ENCODE data around the gene TPRX1.
"Not testable (repeated sequence)": the region's sequence is repeated elsewhere in the genome, so short reads cannot be mapped to it uniquely, and the experiment has no call there.

Gene TPRX1

GRCh38 chr19:47766359-47766620 is 38.1 kb downstream of the TPRX1 start:
- DNase-seq, result no peak

GRCh38 chr19:47765523-47766358 is 38.6 kb downstream of the TPRX1 start:
- peak; percentile 63 to 67 for DNase-seq

- DNase-seq, result not testable (repeated sequence)
These were observed 39.6 kb downstream of the TPRX1 start for GRCh38 chr19:47764705-47765104.

- DNase-seq, result no peak
These were observed 41.6 kb downstream of the TPRX1 start for GRCh38 chr19:47762615-47763308.

GRCh38 chr19:47762151-47762550 is 42.2 kb downstream of the TPRX1 start:
- no peak for DNase-seq

GRCh38 chr19:47761566-47761965 is 42.8 kb downstream of the TPRX1 start:
- no peak for DNase-seq

GRCh38 chr19:47760632-47760999 is 43.7 kb downstream of the TPRX1 start:
- no peak for DNase-seq

GRCh38 chr19:47758443-47758804 is 45.9 kb downstream of the TPRX1 start:
- no peak for DNase-seq

- DNase-seq, result no peak
These were observed 46.5 kb downstream of the TPRX1 start for GRCh38 chr19:47757617-47758442.

- DNase-seq, result no peak
These were observed 47.3 kb downstream of the TPRX1 start for GRCh38 chr19:47756953-47757608.

GRCh38 chr19:47756627-47756929 is 47.8 kb downstream of the TPRX1 start:
- no peak for DNase-seq

GRCh38 chr19:47755762-47756626 is 48.4 kb downstream of the TPRX1 start:
- DNase-seq, result no peak

- no peak for DNase-seq
These were observed 49.1 kb downstream of the TPRX1 start for GRCh38 chr19:47755065-47755761.

GRCh38 chr19:47754206-47755064 is 49.9 kb downstream of the TPRX1 start:
- peak in 1 of 2 experiments; percentile 20 for DNase-seq

- DNase-seq, result no peak
These were observed 51.7 kb downstream of the TPRX1 start for GRCh38 chr19:47752440-47753211.
